ENCODE data around the gene LAMP1.
"Not testable (repeated sequence)": the region's sequence is repeated elsewhere in the genome, so short reads cannot be mapped to it uniquely, and the experiment has no call there.

- not testable (repeated sequence) for TF ChIP-seq EZH2 (IDR thresholded peaks at IDR 0.05; ENCODE audit: low read length, unreplicated experiment); CTCF (conservative IDR thresholded peaks at IDR 0.05; ENCODE audit: low read depth, low read length)
Observed at GRCh38 chr13:113371701-113372100, 74.7 kb downstream of the LAMP1 start.

All from PC-3 (cell line).